Measurements from ENCODE around the gene MOSPD3.

The MOSPD3 gene

GRCh38 chr7:100591596-100591995 is 20.7 kb upstream of the MOSPD3 start:
- no peak for DNase-seq (ENCODE audit: low spot score)

DNA sequence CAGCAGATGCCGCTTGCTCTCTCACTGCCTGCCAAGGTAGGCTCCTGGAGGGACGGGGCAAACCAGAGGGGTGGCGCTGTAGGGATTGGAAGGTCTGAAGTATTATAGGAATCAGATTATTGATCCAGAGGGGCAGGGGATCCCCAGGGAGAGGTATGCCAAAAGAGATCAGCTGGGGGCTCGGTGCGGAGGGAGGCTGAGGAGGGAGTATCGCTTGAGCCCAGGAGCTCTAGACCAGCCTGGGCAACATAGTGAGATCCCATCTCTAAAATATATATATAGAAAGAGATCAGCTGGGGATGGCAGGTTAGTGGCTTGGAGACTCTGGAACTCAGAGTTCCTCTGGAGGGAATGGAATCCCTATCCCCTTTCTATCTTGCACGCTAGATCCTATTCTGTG is 17.2 kb upstream of the MOSPD3 start:
- no peak for DNase-seq (ENCODE audit: low spot score)

GRCh38 chr7:100598425-100598824 is 13.9 kb upstream of the MOSPD3 start:
- DNase-seq (ENCODE audit: low spot score), result no peak

DNA sequence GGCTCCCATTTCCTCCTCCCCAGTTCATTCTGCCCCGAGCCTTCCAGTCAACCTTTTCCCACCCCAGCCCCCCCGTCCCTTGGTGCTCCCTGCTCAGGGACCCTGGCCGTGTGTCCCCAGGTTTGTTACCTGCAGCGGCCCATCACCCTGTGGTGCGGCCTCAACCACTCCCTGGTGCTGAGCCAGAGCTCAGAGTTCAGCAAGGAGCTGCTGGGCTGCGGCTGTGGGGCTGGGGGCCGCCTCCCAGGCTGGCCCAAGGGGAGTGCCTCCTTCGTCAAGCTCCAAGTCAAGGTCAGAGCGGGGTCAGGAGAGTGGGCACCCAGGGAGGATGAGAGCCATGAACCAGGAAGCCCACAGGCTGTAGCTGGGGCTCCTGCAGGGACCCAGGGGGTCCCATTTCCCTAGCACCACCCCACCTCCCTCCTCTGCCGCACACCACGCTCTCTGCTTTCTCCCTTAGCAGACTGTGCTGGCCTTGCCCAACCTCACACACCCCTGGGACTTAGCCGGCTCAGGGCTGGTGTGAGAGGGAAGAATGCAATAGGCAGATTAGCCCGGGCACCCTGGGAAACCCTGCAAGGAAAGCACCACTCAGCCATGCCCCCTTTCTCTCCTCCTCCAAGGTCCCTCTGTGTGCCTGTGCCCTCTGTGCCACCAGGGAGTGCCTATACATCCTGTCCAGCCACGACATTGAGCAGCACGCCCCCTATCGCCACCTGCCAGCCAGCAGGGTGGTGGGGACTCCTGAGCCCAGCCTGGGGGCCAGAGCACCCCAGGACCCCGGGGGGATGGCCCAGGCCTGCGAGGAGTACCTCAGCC is 12.2 kb upstream of the MOSPD3 start:
- no peak for DNase-seq (ENCODE audit: low spot score)

DNA sequence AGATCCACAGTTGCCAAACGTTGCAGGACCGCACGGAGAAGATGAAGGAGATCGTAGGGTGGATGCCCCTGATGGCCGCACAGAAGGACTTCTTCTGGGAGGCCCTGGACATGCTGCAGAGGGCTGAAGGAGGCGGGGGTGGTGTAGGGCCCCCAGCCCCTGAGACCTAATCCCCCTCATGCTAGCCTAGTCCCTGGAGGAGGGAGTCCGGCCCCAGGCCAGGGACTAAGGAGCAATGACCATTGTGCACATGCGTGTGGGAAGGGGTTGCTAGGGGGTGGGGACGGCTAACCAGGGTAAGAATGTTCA is 11.7 kb upstream of the MOSPD3 start:
- DNase-seq (ENCODE audit: low spot score), result no peak

DNA sequence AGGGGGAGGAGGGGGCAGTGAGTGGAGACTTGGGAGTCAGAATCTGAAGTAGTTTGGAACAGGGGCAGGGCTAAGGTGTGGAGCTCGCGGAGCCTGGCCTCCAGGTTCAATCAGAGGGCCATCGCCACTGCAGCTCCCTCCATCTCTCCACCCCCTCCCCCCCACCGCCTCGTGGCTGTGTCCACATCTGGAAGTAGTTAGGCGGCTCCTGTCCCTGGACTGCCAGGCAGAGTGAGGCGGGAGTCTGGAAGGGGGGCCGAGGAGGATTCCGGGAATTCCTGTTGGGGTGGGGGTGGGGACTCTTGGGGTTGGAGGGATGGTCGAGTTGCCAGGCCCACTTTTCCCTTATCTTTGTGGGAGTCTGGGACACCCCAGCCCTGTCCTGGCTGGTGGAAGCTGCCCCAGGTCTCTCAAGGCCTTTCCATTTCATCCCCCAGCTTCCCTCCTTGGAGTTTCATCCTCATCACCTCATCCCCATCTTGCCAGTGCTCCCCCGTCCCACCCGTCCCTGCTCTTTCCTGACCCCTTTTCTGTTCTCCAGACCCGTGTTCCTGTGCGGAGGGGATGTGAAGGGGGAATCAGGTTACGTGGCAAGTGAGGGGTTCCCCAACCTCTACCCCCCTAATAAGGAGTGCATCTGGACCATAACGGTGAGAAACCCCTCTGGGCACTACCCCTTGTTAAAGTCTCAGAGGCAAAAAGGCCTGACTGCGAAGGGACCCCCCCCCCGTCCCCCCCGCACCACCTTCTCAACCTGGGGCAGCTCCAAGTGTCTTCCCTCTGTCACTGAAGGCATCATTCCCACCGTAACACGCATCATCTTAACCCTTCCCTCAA is 9.2 kb upstream of the MOSPD3 start:
- DNase-seq (ENCODE audit: low spot score), result no peak

GRCh38 chr7:100603726-100604027 is 8.7 kb upstream of the MOSPD3 start:
- no peak for DNase-seq (ENCODE audit: low spot score)

DNA sequence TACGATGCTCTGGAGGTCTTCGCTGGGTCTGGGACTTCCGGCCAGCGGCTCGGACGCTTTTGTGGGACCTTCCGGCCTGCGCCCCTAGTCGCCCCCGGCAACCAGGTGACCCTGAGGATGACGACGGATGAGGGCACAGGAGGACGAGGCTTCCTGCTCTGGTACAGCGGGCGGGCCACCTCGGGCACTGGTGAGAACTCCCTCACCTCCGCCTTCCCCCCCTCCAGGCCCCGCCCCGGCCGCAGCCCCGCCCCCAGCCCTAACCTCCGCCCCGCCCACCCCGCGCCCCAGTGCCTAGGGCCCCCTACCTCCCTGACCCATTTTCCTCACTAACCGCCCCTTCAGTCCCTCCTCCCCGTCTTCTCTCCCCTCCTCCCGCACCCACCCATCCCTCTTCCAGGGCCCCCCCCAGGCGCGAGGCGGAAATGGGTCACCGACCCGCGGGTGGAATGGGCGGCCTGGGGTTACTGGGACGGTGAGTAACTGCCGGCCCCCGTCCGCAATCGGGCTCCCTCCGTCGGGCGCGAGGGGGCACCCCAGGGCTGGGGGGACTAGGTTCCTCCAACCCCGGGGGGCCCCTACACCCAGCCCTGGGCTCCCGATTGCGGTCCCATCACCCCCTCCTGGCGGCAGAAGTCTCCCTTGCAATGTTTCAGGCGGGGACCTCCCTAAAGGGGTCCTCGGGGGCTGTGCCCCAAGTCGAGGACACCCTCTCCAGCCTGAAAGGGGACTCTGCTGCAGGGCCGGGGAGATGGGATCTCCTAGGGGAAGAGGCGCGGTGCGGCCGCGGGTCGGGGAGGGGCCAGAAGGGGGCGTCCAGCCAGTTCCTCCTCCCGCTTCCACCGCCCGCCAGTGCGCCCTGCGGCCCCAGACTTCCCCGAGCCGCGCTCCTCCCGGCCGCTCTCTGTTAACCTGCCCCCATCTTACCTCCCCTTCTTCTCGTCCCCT is 8.0 kb upstream of the MOSPD3 start:
- DNase-seq (ENCODE audit: low spot score), result peak; percentile 55

DNA sequence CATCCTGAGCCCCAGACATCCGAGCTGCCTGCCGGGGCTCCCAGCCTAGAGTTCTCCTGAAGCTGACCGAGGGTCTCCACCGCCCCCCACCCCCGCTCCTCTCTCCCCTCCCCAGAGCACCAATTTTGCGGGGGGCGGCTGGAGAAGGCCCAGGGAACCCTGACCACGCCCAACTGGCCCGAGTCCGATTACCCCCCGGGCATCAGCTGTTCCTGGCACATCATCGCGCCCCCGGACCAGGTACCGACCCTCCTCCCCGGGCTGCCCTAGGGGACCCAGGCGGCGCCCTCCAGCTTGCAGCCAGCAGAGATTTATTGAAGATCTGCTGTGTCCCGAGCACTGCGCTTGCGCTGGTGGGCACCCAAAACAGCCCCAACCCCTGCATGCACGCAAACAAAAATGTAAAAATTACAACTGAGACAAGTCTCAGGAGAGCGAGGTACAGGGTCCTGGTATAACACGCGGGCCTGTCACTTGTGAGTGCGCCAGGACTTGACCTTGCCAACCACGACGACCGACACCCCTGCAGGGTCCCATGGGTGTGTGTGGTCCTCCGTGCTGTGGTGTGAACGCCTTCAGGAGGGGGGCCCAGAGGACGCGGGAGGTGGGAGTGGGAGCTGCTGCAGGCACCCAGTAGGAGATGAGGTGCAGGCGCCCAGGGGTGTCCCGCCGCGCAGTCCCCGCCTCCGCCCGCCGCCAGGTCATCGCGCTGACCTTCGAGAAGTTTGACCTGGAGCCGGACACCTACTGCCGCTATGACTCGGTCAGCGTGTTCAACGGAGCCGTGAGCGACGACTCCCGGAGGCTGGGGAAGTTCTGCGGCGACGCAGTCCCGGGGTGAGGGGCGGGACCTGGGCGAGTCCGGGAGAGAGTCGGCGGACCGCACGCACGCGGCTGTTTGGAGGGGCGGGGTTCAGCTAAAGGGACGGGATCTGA is 7.1 kb upstream of the MOSPD3 start:
- no peak for DNase-seq (ENCODE audit: low spot score)

- no peak for DNase-seq (ENCODE audit: low spot score)
These were observed 6.0 kb upstream of the MOSPD3 start for GRCh38 chr7:100606313-100606712.

DNA sequence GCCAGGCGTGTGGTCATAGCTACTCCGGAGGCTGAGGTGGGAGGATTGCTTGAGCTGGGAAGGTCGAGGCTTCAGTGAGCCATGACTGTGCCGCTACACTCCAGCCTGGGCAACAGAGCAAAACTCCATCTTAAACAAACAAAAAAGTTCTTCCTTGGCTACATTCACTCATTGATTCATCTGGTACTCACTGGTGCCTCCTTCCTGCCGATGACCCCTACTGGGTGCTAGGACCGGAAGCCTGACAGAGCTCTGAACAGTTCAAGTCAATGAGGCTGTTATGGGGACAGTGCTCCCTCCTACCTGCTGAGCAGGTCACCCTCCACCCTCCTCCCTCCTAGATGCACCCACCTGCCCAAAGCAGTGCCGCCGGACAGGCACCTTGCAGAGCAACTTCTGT is 5.2 kb upstream of the MOSPD3 start:
- no peak for DNase-seq (ENCODE audit: low spot score)

GRCh38 chr7:100609958-100610357 is 2.4 kb upstream of the MOSPD3 start:
- no peak for DNase-seq (ENCODE audit: low spot score)

GRCh38 chr7:100612730-100613390 is 520 bp downstream of the MOSPD3 start:
- no peak for DNase-seq (ENCODE audit: low spot score)

DNA sequence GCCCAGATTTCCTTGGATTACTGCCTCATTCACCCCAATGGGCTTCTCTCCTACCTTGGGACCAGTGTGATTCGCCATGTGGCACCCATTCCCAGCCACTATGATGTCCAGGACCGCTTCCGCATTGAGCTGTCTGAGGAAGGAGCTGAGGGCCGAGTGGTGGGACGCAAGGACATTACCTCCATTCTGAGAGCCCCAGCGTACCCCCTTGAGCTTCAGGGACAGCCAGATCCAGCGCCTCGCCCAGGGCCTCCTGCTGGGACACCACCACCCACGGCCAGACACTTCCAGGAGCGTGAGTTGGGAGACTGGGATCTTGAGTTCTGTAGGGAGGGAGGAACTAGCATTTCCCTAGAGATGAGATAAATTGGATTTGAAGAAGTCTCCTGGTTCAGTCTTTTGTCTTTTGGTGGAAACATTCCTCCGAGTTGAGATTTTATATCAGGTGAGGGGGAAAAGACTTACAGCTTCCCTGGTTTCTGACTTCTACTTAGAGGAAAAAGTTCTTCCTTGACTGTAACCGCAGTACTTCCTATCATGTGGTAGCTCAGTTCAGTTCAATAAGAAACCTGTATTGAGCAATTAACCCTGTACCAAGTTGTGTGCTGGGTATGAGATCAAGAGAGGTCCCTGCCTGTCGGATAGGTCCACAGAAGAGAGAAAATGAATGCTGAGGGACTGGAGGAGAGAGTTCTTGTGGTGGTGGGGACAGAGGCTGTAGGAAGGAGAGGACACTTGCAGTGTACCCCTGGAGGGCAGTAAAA is 1.3 kb downstream of the MOSPD3 start:
- no peak for DNase-seq (ENCODE audit: low spot score)

DNA sequence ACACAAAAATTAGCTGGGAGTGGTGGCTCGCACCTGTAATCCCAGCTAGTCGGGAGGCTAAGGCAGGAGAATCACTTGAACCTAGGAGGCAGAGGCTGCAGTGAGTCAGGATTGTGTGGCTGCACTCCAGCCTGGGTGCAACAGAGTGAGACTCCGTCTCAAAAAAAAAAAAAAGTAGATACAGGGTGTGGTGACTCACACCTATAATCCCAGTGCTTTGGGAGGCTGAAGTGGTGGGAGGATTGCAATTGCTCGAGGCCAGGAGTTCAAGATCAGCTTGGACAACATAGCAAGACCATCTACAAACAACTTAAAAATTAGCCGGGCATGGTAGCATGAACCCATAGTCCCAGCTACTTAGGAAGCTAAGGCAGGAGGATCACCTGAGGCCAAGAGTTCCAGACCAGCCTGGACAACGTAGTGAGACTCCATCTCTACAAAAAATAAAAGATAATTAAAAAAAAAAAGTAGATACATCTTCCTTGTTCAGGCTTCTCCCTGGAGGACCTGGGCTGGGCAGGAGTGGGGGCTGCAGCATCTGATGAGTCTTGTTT is 2.0 kb downstream of the MOSPD3 start:
- no peak for DNase-seq (ENCODE audit: low spot score)

DNA sequence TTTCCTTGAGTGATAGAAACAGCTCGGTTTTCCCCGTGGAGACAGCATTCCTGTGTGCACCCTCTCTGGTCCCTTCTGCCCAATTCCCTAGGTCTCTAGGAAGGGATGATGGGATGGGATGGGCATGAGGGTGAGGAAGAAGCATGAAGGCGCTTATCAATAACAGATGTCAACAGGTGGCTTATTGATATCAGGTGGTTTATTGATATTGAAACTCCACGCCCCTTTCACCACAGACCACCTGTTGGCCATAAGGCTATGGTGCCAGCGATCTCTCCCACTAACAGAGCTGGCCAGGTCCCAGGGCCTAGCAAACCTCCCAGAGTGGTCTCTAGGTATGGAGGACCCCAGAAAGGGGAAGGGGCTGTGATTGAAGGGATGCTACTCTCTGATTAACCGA is 7.9 kb downstream of the MOSPD3 start:
- no peak for DNase-seq (ENCODE audit: low spot score)

DNA sequence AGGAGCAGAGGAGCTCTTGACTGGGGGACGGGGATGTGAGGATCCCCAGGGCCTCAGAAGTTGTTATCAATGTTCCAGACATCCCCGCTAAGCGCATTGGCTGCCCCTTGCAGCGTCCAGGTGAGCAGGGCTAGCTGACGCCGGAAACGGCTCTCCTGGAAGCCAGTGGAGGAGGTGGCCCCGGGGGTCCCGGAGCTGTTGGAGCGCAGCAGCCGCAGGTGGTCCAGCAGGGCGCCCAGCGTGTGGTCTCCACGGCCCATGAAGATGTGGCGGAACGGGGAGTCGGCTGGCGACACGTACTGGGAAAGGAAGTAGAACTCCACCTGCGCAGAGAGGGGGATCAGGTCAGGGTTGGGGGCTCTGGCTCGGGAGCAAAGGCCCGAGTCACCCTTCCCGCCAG is 8.5 kb downstream of the MOSPD3 start:
- DNase-seq (ENCODE audit: low spot score), result no peak

DNA sequence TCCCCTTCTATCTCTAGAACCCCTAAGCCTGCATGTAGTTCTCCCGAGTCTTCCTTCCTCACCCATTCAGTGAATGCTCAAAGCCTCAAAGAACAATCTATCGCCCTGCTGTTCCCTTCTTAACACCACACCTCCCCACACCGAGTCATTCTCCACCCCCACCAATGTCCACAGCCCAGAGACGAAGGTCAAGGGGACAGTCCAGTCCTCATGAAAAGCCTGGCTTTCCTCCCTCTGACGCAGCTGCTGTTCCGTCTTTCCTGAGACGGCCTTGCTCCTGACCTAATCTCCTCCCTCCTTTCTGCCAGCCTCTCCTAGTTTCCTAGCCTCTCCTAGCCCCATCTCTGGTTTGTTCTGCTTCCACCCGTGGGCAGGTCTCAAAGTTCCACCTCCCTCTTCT is 9.2 kb downstream of the MOSPD3 start:
- DNase-seq (ENCODE audit: low spot score), result no peak

DNA sequence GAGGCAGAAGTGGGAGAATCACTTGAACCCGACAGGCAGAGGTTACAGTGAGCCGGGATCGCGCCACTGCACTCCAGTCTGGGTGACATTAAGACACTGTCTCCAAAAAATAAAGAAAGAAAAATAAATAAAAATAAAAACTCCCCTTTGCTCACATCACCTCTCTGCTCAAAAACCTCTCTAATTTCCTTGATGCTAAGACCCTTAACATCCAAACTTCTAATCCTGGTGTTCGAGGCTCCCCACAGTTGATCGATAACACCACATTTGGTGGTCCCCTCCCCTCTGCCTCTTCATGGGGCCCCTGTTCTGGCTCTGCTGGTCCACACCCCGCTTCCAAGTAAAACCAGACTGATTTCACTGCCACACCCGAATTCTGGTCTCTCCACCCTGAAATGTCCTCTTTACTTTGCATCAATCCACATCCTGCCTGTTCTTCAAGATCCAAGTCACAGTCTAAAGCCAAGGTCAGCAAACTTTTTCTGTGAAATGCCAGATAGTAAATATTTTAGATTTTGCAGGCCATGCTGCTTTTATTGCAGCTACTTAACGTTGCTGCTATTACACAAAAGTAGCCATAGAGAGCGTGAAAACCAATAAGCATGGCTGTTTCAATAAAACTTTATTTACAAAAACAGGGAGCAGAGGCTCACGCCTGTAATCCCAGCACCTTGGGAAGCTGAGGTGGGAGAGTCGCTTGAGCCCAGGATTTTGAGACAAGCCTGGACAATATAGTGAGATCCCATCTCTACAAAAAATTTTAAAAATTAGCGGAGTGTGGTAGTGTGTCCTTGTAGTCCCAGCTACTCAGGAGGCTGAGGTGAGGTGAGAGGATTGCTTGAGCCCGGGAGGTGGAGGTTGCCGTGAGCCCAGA is 11.8 kb downstream of the MOSPD3 start:
- peak; percentile 24 for DNase-seq (ENCODE audit: low spot score)
